HT-29 (cell line): ENCODE data around the gene HBZ. TPM values are rescaled to one million over a fixed set of nuclear protein-coding genes. Genes with fewer than 3 reads are reported as not detected.
A peak's percentile ranks its signal among the peaks of the same experiment; 100 is the strongest.
"Not testable (repeated sequence)": the region's sequence is repeated elsewhere in the genome, so short reads cannot be mapped to it uniquely, and the experiment has no call there.

ENCODE experiments used
- DNase-seq: peaks from one replicate; pipeline ENCODE4 v3.0.0-alpha.2; 2015; ENCODE audit warnings: low spot score
- total RNA-seq: library from RNA; depleted of rRNA; stranded (reverse); fragments of >200 nt; shearing (Covaris generic); gene quantifications from 2 replicates; pipeline ENCODE4 v1.2.3, GENCODE V29; 2014

Gene HBZ
- total RNA-seq, 1 experiment from 2014 or later: not detected

DNA sequence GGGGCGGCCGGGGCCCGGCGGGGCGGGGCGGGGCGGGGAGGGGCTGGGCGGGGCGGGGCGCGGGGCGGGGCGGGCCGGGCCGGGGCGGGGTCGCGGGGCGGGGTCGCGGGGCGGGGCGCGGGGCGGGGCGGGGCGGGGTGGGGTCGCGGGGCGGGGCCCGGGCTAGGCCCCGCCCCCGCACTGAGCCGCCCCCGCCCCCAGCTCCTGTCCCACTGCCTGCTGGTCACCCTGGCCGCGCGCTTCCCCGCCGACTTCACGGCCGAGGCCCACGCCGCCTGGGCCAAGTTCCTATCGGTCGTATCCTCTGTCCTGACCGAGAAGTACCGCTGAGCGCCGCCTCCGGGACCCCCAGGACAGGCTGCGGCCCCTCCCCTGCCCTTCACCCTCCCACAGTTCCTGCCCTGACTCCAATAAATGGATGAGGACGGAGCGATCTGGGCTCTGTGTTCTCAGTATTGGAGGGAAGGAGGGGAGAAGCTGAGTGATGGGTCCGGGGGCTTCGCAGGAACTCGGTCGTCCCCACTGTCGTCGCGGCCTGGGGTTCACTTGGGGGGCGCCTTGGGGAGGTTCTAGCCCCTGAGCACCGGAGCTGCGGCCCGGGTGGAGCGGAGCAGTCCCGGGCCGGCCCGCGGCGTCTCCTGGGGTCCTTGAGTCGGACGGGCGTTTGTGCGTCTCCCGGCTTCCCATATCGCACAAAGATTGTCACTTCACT is 12.5 kb downstream of the HBZ start:
- DNase-seq: no peak

- no peak for DNase-seq
Observed at GRCh38 chr16:165539-166374, 13.3 kb downstream of the HBZ start, which contains the start of gene HBM. Gene HBM, plus strand, starts transcription at chr16:165978. Its CDS starts 20 bp downstream, at chr16:165998.

DNA sequence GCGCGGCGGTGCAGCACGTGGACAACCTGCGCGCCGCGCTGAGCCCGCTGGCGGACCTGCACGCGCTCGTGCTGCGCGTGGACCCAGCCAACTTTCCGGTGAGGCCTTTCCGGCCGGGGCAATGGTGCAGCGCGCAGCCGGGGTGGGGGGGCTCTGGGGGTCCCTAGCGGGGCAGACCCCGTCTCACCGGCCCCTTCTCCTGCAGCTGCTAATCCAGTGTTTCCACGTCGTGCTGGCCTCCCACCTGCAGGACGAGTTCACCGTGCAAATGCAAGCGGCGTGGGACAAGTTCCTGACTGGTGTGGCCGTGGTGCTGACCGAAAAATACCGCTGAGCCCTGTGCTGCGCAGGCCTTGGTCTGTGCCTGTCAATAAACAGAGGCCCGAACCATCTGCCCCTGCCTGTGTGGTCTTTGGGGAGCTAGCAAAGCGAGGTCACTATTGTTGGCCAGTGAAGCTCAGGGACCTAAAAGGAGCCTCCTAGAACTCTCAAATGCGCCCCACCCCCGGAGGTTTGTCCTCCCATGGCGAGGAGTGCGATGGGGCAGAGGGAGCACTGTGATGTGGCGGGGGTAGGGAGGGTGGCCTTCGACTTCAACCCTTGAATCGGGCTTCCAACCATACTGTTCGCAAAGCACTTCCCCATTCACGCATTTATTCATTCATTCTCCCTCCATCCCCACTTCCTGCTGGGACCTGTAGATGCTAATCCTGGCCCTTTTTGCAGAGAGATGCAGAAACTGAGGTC is 14.1 kb downstream of the HBZ start:
- DNase-seq: no peak

GRCh38 chr16:167122-167690 is 14.8 kb downstream of the HBZ start:
- no peak for DNase-seq

GRCh38 chr16:168424-168823 is 16.0 kb downstream of the HBZ start:
- no peak for DNase-seq

DNA sequence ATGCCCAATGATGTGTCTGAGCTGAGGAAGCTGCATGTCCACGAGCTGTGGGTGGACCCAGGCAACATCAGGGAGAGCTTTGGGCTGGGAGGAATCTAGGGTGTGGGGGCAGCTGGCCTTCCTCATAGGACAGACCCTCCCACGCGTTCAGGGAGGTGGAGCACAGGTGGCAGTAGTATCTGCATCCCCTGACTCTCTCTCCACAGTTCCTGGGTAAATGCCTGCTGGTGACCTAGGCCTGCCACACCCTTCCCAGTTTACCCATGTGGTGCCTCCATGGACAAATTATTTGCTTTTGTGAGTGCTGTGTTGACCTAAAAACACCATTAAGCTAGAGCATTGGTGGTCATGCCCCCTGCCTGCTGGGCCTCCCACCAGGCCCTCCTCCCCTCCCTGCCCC is 16.6 kb downstream of the HBZ start:
- DNase-seq: no peak

DNA sequence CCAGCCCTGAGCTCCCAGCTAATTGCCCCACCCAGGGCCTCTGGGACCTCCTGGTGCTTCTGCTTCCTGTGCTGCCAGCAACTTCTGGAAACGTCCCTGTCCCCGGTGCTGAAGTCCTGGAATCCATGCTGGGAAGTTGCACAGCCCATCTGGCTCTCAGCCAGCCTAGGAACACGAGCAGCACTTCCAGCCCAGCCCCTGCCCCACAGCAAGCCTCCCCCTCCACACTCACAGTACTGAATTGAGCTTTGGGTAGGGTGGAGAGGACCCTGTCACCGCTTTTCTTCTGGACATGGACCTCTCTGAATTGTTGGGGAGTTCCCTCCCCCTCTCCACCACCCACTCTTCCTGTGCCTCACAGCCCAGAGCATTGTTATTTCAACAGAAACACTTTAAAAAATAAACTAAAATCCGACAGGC is 17.7 kb downstream of the HBZ start:
- peak; percentile 15 for DNase-seq

GRCh38 chr16:170788-171187 is 18.3 kb downstream of the HBZ start:
- no peak for DNase-seq

- not testable (repeated sequence) for DNase-seq
Observed at GRCh38 chr16:172374-172941, 20.0 kb downstream of the HBZ start, which contains the start of gene HBA2. Gene HBA2, plus strand, starts transcription at chr16:172876. Its CDS starts 37 bp downstream, at chr16:172913.

- DNase-seq: not testable (repeated sequence)
Observed at GRCh38 chr16:173211-173854, 20.9 kb downstream of the HBZ start.

DNA sequence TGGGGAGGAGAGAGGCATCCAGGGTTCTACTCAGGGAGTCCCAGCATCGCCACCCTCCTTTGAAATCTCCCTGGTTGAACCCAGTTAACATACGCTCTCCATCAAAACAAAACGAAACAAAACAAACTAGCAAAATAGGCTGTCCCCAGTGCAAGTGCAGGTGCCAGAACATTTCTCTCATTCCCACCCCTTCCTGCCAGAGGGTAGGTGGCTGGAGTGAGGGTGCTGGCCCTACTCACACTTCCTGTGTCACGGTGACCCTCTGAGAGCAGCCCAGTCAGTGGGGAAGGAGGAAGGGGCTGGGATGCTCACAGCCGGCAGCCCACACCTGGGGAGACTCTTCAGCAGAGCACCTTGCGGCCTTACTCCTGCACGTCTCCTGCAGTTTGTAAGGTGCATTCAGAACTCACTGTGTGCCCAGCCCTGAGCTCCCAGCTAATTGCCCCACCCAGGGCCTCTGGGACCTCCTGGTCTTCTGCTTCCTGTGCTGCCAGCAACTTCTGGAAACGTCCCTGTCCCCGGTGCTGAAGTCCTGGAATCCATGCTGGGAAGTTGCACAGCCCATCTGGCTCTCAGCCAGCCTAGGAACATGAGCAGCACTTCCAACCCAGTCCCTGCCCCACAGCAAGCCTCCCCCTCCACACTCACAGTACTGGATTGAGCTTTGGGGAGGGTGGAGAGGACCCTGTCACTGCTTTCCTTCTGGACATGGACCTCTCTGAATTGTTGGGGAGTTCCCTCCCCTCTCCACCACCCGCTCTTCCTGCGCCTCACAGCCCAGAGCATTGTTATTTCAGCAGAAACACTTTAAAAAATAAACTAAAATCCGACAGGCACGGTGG is 21.7 kb downstream of the HBZ start:
- peak; percentile 19 for DNase-seq

DNA sequence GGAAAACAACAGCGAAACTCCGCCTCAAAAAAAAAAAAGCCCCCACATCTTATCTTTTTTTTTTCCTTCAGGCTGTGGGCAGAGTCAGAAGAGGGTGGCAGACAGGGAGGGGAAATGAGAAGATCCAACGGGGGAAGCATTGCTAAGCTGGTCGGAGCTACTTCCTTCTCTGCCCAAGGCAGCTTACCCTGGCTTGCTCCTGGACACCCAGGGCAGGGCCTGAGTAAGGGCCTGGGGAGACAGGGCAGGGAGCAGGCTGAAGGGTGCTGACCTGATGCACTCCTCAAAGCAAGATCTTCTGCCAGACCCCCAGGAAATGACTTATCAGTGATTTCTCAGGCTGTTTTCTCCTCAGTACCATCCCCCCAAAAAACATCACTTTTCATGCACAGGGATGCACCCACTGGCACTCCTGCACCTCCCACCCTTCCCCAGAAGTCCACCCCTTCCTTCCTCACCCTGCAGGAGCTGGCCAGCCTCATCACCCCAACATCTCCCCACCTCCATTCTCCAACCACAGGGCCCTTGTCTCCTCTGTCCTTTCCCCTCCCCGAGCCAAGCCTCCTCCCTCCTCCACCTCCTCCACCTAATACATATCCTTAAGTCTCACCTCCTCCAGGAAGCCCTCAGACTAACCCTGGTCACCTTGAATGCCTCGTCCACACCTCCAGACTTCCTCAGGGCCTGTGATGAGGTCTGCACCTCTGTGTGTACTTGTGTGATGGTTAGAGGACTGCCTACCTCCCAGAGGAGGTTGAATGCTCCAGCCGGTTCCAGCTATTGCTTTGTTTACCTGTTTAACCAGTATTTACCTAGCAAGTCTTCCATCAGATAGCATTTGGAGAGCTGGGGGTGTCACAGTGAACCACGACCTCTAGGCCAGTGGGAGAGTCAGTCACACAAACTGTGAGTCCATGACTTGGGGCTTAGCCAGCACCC is 22.8 kb downstream of the HBZ start:
- DNase-seq: no peak

DNA sequence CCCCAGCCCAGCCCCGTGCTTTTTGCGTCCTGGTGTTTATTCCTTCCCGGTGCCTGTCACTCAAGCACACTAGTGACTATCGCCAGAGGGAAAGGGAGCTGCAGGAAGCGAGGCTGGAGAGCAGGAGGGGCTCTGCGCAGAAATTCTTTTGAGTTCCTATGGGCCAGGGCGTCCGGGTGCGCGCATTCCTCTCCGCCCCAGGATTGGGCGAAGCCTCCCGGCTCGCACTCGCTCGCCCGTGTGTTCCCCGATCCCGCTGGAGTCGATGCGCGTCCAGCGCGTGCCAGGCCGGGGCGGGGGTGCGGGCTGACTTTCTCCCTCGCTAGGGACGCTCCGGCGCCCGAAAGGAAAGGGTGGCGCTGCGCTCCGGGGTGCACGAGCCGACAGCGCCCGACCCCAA is 23.6 kb downstream of the HBZ start:
- not testable (repeated sequence) for DNase-seq

DNA sequence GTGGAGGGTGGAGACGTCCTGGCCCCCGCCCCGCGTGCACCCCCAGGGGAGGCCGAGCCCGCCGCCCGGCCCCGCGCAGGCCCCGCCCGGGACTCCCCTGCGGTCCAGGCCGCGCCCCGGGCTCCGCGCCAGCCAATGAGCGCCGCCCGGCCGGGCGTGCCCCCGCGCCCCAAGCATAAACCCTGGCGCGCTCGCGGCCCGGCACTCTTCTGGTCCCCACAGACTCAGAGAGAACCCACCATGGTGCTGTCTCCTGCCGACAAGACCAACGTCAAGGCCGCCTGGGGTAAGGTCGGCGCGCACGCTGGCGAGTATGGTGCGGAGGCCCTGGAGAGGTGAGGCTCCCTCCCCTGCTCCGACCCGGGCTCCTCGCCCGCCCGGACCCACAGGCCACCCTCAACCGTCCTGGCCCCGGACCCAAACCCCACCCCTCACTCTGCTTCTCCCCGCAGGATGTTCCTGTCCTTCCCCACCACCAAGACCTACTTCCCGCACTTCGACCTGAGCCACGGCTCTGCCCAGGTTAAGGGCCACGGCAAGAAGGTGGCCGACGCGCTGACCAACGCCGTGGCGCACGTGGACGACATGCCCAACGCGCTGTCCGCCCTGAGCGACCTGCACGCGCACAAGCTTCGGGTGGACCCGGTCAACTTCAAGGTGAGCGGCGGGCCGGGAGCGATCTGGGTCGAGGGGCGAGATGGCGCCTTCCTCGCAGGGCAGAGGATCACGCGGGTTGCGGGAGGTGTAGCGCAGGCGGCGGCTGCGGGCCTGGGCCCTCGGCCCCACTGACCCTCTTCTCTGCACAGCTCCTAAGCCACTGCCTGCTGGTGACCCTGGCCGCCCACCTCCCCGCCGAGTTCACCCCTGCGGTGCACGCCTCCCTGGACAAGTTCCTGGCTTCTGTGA is 24.3 kb downstream of the HBZ start, which contains the start of gene HBA1:
HBA1 (plus strand) TSS at position 204 of the 906 bp plus-strand sequence; CDS start at position 241, 37 bp downstream.
- DNase-seq: not testable (repeated sequence)

GRCh38 chr16:177394-177822 is 25.0 kb downstream of the HBZ start:
- no peak for DNase-seq

- peak; percentile 15 for DNase-seq
Observed at GRCh38 chr16:177981-178667, 25.7 kb downstream of the HBZ start.

- DNase-seq: peak; percentile 13
Observed at GRCh38 chr16:178668-179015, 26.2 kb downstream of the HBZ start.
